Measurements from ENCODE around the gene IPCEF1.

DNA sequence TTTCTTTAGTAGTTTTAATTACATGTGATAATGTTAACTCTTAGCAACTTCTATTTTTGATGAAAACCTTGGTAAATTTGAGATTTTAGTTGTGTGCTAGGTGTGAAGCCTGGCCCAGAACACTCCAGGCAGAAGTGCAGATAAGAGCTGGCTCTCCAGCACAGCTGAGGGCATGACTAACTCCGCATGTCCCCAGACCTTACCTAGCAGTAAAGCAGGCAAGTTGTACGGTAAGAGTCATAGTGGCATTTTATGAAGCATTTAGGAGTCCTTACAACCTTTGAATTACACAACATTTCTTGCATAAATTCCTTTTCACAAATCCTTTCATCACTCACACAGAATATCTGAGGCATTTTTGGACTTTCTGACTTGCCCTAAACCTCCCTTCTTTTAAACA, 250.4 kb downstream of the IPCEF1 start:
- TF ChIP-seq, protein P1, sequence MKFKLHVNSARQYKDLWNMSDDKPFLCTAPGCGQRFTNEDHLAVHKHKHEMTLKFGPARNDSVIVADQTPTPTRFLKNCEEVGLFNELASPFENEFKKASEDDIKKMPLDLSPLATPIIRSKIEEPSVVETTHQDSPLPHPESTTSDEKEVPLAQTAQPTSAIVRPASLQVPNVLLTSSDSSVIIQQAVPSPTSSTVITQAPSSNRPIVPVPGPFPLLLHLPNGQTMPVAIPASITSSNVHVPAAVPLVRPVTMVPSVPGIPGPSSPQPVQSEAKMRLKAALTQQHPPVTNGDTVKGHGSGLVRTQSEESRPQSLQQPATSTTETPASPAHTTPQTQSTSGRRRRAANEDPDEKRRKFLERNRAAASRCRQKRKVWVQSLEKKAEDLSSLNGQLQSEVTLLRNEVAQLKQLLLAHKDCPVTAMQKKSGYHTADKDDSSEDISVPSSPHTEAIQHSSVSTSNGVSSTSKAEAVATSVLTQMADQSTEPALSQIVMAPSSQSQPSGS (IDR thresholded peaks at IDR 0.05; ENCODE audit: low read length), result no peak
- TF ChIP-seq ZNF274 (IDR thresholded peaks at IDR 0.05; ENCODE audit: borderline replicate concordance, extremely low read depth, low read length) (no peak), HDAC6 (IDR thresholded peaks at IDR 0.05; ENCODE audit: low read depth, low read length) (no peak), POLR2AphosphoS5 (IDR thresholded peaks at IDR 0.05; ENCODE audit: low read depth, low read length) (no peak), SP1 (IDR thresholded peaks at IDR 0.05; ENCODE audit: low read depth, low read length) (no peak), YY1 (IDR thresholded peaks at IDR 0.05; ENCODE audit: low read depth, low read length) (no peak), EP300 (IDR thresholded peaks at IDR 0.05; ENCODE audit: borderline replicate concordance in 1 of 2, low read depth in 2 of 2, low read length in 2 of 2) (no peak), RAD21 (IDR thresholded peaks at IDR 0.05 in 1 of 2, conservative IDR thresholded peaks at IDR 0.05 in 1 of 2; ENCODE audit: low read depth in 2 of 2, low read length in 2 of 2) (no peak), CHD2 (IDR thresholded peaks at IDR 0.05; ENCODE audit: low read length) (no peak), TEAD4 (IDR thresholded peaks at IDR 0.05; ENCODE audit: low read depth, low read length) (no peak), BRCA1 (IDR thresholded peaks at IDR 0.05; ENCODE audit: low read depth, low read length) (no peak), BACH1 (IDR thresholded peaks at IDR 0.05; ENCODE audit: low read length) (no peak)
- TF ChIP-seq, protein P2, sequence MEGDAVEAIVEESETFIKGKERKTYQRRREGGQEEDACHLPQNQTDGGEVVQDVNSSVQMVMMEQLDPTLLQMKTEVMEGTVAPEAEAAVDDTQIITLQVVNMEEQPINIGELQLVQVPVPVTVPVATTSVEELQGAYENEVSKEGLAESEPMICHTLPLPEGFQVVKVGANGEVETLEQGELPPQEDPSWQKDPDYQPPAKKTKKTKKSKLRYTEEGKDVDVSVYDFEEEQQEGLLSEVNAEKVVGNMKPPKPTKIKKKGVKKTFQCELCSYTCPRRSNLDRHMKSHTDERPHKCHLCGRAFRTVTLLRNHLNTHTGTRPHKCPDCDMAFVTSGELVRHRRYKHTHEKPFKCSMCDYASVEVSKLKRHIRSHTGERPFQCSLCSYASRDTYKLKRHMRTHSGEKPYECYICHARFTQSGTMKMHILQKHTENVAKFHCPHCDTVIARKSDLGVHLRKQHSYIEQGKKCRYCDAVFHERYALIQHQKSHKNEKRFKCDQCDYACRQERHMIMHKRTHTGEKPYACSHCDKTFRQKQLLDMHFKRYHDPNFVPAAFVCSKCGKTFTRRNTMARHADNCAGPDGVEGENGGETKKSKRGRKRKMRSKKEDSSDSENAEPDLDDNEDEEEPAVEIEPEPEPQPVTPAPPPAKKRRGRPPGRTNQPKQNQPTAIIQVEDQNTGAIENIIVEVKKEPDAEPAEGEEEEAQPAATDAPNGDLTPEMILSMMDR (IDR thresholded peaks at IDR 0.05; ENCODE audit: control extremely low read depth in 1 of 3, insufficient read depth in 1 of 3, low read depth in 1 of 3, low read length in 3 of 3), result no peak
- TF ChIP-seq, protein P3, sequence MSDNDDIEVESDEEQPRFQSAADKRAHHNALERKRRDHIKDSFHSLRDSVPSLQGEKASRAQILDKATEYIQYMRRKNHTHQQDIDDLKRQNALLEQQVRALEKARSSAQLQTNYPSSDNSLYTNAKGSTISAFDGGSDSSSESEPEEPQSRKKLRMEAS (IDR thresholded peaks at IDR 0.05), result no peak
